SU-DHL-6 (cell line): Measurements from ENCODE around the gene TNNI3K.

Experiments
- H2AFZ ChIP-seq: fragments of 200-600 bp; sonication (generic); 2 replicates; pipeline ENCODE4 v1.6.1; 2014; ENCODE audit warnings: low read depth, mild to moderate bottlenecking, moderate library complexity, mixed read lengths, antibody characterized with exemption, low read length; ENCODE audit not compliant: severe bottlenecking
- H3F3A ChIP-seq: fragments of 200-600 bp; shearing (Covaris generic); 2 replicates; pipeline ENCODE4 v1.6.0; 2016; ENCODE audit warnings: antibody characterized with exemption, mild to moderate bottlenecking; ENCODE audit not compliant: insufficient read depth
- H3K27ac ChIP-seq: fragments of 200-600 bp; sonication (generic); 2 replicates; pipeline ENCODE4 v1.5.1; 2016; ENCODE audit warnings: low read depth, mild to moderate bottlenecking, low read length, moderate library complexity, mixed read lengths
- H3K27me3 ChIP-seq: fragments of 200-600 bp; sonication (generic), shearing (Covaris generic); 2 replicates; pipeline ENCODE4 v1.6.0; 2014; ENCODE audit warnings: mild to moderate bottlenecking, low read length
- H3K36me3 ChIP-seq: fragments of 200-600 bp; sonication (generic); 2 replicates; pipeline ENCODE4 v1.6.1; 2014; ENCODE audit warnings: mild to moderate bottlenecking, low read length, mixed read lengths
- H3K4me2 ChIP-seq: fragments of 300-600, 200-600 bp; shearing (Covaris generic), sonication (generic); 2 replicates; pipeline ENCODE4 v1.6.0; 2014; ENCODE audit warnings: low read length, low read depth, mild to moderate bottlenecking; ENCODE audit not compliant: poor library complexity, severe bottlenecking
- H3K4me3 ChIP-seq: fragments of 200-600 bp; sonication (generic); 2 replicates; pipeline ENCODE4 v1.5.1; 2014; ENCODE audit warnings: antibody characterized with exemption, low read length, mild to moderate bottlenecking, mixed read lengths; ENCODE audit not compliant: insufficient read depth, poor library complexity, severe bottlenecking
- H3K79me2 ChIP-seq: fragments of 200-600 bp; sonication (generic); 2 replicates; pipeline ENCODE4 v1.6.1; 2014; ENCODE audit warnings: mild to moderate bottlenecking, low read length, moderate library complexity; ENCODE audit not compliant: insufficient read depth
- H3K9ac ChIP-seq: fragments of 200-600 bp; sonication (generic); 2 replicates; pipeline ENCODE4 v1.7.0; 2014; ENCODE audit warnings: mild to moderate bottlenecking, low read length
- H3K9me2 ChIP-seq: fragments of 200-600 bp; sonication (generic); replicated peaks from 2 replicates; pipeline ENCODE4 v1.6.1; 2014; ENCODE audit warnings: low read length; ENCODE audit not compliant: insufficient read depth
- H3K9me3 ChIP-seq: fragments of 200-600 bp; sonication (generic); 2 replicates; pipeline ENCODE4 v1.6.1; 2014; ENCODE audit warnings: low read length, mixed read lengths; ENCODE audit not compliant: insufficient read depth
- H4K20me1 ChIP-seq: fragments of 200-600 bp; sonication (generic); 2 replicates; pipeline ENCODE4 v1.6.1; 2014; ENCODE audit warnings: low read depth, mild to moderate bottlenecking, antibody characterized with exemption, low read length, moderate library complexity, mixed read lengths
- EZH2phosphoT487 ChIP-seq: fragments of 200-600 bp; sonication (generic), shearing (Covaris generic); conservative IDR thresholded peaks from 2 replicates; pipeline ENCODE4 v1.6.1; 2018; ENCODE audit warnings: mild to moderate bottlenecking, antibody characterized with exemption, low read length, moderate library complexity, mixed read lengths
- TF ChIP-seq, protein P1 (sequence below): fragments of 200-600 bp; sonication (generic); IDR thresholded peaks from one replicate; pipeline ENCODE4 v1.5.1; 2017; ENCODE audit warnings: antibody characterized with exemption, mild to moderate bottlenecking, low read length, moderate library complexity; ENCODE audit not compliant: insufficient read depth, poor library complexity, severe bottlenecking

The TNNI3K gene

DNA sequence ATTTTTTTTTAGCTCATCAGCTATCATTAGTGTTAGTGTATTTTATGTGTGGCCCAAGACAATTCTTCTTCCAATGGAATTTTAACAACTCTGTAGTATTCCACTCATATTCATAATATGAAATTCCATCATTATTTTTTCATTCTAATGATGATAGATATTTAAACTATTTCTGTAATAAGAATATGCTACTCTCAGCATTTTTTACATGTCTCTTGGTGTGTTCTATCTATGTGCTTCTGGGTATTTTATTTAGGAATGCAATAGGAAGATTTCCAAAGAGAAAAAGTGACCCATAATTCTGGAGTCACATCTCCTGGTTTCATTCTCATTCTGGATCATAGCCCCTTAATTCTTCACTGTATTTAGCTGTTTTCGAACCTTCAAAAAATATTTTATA, 167.7 kb downstream of the TNNI3K start:
- Histone ChIP-seq H3K27ac (no peak overlapping the region), H3K4me3 (no peak overlapping the region), H3K36me3 (no peaks in the 10 kb centered on the region), H3K9me3 (no peaks in the 10 kb centered on the region; the same call in 1 of the 2 replicates), H3K79me2 (no peaks in the 10 kb centered on the region), H4K20me1 (no peaks in the 10 kb centered on the region), H2AFZ (no peak overlapping the region), H3K27me3 (no peaks in the 10 kb centered on the region), H3K4me2 (no peak overlapping the region), H3K9me2 (no peaks in the 10 kb centered on the region), H3K9ac (no peak overlapping the region), H3F3A (no peaks in the 10 kb centered on the region)
- TF ChIP-seq EZH2phosphoT487, result no peak
- TF ChIP-seq, protein P1, sequence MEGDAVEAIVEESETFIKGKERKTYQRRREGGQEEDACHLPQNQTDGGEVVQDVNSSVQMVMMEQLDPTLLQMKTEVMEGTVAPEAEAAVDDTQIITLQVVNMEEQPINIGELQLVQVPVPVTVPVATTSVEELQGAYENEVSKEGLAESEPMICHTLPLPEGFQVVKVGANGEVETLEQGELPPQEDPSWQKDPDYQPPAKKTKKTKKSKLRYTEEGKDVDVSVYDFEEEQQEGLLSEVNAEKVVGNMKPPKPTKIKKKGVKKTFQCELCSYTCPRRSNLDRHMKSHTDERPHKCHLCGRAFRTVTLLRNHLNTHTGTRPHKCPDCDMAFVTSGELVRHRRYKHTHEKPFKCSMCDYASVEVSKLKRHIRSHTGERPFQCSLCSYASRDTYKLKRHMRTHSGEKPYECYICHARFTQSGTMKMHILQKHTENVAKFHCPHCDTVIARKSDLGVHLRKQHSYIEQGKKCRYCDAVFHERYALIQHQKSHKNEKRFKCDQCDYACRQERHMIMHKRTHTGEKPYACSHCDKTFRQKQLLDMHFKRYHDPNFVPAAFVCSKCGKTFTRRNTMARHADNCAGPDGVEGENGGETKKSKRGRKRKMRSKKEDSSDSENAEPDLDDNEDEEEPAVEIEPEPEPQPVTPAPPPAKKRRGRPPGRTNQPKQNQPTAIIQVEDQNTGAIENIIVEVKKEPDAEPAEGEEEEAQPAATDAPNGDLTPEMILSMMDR, result no peak

DNA sequence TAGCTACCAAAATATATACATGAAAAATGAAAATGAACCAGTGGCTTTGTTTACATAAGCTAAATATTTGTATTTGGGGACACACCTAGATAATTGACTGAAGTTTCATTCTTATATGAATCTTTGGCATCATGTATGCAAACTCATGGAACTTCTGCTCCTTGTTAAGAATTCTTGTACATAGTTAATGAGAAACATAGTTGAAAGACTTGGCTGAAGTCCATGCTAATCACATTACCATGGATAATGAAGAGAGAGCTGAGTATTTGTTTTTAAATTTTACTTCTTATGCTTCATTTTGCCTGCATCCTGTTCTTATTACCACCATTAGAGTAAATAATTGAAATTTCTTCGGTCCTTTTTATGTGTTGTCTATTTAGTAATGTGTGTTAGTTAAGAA, 168.4 kb downstream of the TNNI3K start:
- no peak for TF ChIP-seq EZH2phosphoT487
- TF ChIP-seq, protein P1, result no peak
- Histone ChIP-seq H3F3A (no peaks in the 10 kb centered on the region), H3K9me2 (no peaks in the 10 kb centered on the region), H3K4me2 (no peak overlapping the region), H2AFZ (no peak overlapping the region), H3K9ac (no peak overlapping the region), H3K36me3 (no peaks in the 10 kb centered on the region), H3K27ac (no peak overlapping the region), H3K79me2 (no peaks in the 10 kb centered on the region), H3K27me3 (no peaks in the 10 kb centered on the region), H3K4me3 (no peak overlapping the region), H3K9me3 (no peaks in the 10 kb centered on the region; the same call in 1 of the 2 replicates), H4K20me1 (no peaks in the 10 kb centered on the region)

DNA sequence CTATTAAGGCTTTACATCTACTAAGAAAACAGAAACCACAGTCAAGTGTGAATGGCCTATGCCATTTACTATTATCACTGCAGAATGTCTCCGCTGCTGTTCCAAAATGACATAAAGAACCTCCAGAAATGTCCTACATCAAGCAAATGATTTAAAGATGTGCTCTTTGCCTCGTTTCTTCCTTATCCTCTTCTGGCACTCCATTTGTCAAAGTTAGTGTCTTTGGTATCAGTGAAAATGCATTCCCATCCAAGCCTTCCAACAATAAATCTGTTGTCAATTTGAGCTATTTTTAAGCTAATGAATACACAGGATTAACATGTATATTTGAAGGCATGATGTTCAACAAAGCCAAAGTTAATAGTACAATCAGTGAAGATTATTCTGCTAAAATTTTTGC, 171.6 kb downstream of the TNNI3K start:
- Histone ChIP-seq H3K9me3 (no peaks in the 10 kb centered on the region), H3F3A (no peaks in the 10 kb centered on the region), H3K27me3 (no peaks in the 10 kb centered on the region), H4K20me1 (no peaks in the 10 kb centered on the region), H3K9me2 (no peaks in the 10 kb centered on the region), H3K9ac (no peak overlapping the region), H3K4me3 (no peak overlapping the region), H3K36me3 (no peaks in the 10 kb centered on the region), H3K4me2 (no peak overlapping the region), H3K27ac (no peak overlapping the region), H3K79me2 (no peaks in the 10 kb centered on the region), H2AFZ (no peak overlapping the region)
- TF ChIP-seq EZH2phosphoT487, result no peak
- TF ChIP-seq, protein P1, result no peak
